ENCODE results near the gene CTBP2.

- no peak for TF ChIP-seq CTCF (optimal IDR thresholded peaks at IDR 0.05 in 1 of 3, IDR thresholded peaks at IDR 0.05 in 1 of 3, conservative IDR thresholded peaks at IDR 0.05 in 1 of 3; ENCODE audit: extremely low read depth in 1 of 3, insufficient read depth in 2 of 3, low read length in 3 of 3)
- TF ChIP-seq EZH2 (IDR thresholded peaks at IDR 0.05; ENCODE audit: low read length), result no peak
These were observed 218.5 kb downstream of the CTBP2 start, which contains the start of gene ZRANB1 for GRCh38 chr10:124941823-124942222.

All from keratinocyte (primary cell).